A549 (cell line): ENCODE results near the gene CCDC194.

Experiments used
- TF ChIP-seq, protein P1 (sequence below): IDR thresholded peaks from 2 replicates; pipeline ENCODE4 v1.6.1; 2012
- TF ChIP-seq, protein P2 (sequence below): fragments of 150-350 bp; IDR thresholded peaks from 2 replicates; pipeline ENCODE4 v1.6.1; 2014; ENCODE audit warnings: low read depth, mild to moderate bottlenecking, low read length
- TF ChIP-seq, protein P3 (sequence below): fragments of >200 bp; sonication (Bioruptor Twin); formaldehyde crosslinking; IDR thresholded peaks from 3 replicates; pipeline ENCODE4 v1.5.1; 2016

DNA sequence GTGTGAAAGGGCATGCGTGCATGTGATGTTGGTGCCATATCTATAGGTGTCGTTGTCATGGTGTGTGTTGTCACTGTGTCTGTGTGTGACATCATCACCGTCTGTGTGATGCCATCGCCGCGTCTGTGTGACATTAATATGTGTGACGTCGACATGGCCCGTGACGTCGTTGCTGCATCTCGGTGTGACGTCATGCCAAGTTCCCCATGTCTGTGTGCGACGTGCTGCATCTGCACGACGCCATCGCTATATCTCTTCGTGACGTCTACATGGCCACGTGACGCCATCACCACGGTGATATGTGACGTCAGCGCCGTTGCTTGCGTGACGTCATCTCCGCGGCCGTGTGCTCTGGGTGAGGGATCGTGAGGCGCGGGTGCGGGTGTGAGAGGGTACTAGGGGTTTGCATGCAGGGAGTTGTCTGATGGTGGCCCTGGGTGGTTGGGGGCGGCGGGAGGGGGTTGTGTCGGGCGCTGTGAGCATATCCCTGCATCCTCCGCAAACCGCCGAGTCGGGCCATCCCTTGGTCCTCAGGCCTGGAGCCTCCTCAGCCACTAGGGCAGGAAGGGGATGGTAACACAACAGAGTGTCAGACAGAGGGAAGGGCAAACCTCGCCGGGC, 42.1 kb downstream of the CCDC194 start:
- TF ChIP-seq, protein P1, sequence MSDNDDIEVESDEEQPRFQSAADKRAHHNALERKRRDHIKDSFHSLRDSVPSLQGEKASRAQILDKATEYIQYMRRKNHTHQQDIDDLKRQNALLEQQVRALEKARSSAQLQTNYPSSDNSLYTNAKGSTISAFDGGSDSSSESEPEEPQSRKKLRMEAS: no peak
- TF ChIP-seq, protein P2, sequence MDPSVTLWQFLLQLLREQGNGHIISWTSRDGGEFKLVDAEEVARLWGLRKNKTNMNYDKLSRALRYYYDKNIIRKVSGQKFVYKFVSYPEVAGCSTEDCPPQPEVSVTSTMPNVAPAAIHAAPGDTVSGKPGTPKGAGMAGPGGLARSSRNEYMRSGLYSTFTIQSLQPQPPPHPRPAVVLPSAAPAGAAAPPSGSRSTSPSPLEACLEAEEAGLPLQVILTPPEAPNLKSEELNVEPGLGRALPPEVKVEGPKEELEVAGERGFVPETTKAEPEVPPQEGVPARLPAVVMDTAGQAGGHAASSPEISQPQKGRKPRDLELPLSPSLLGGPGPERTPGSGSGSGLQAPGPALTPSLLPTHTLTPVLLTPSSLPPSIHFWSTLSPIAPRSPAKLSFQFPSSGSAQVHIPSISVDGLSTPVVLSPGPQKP: no peak
- TF ChIP-seq, protein P3, sequence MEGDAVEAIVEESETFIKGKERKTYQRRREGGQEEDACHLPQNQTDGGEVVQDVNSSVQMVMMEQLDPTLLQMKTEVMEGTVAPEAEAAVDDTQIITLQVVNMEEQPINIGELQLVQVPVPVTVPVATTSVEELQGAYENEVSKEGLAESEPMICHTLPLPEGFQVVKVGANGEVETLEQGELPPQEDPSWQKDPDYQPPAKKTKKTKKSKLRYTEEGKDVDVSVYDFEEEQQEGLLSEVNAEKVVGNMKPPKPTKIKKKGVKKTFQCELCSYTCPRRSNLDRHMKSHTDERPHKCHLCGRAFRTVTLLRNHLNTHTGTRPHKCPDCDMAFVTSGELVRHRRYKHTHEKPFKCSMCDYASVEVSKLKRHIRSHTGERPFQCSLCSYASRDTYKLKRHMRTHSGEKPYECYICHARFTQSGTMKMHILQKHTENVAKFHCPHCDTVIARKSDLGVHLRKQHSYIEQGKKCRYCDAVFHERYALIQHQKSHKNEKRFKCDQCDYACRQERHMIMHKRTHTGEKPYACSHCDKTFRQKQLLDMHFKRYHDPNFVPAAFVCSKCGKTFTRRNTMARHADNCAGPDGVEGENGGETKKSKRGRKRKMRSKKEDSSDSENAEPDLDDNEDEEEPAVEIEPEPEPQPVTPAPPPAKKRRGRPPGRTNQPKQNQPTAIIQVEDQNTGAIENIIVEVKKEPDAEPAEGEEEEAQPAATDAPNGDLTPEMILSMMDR: no peak
